WTC11 (cell line): Measurements from ENCODE around the gene SLC38A6. TPM values are rescaled to one million over a fixed set of nuclear protein-coding genes. Genes with fewer than 3 reads are reported as not detected.

Source experiments
- ATAC-seq: fragments of 200-7000 bp; cut with Tn5 transposase; 2 replicates; pipeline ENCODE4 v1.10.0; 2021; ENCODE audit warnings: mild to moderate bottlenecking, moderate library complexity
- CTCF ChIA-PET: fragments of 300-600 bp; sonication (Branson Sonifier 250); formaldehyde crosslinking; loops from one replicate; lab custom pipeline; 2021; ENCODE audit warnings: antibody characterized with exemption; lab: Charles Lee
- POLR2A ChIA-PET: fragments of 350-600 bp; sonication (Branson Sonifier 250); formaldehyde crosslinking; loops from one replicate; lab custom pipeline; 2021; ENCODE audit warnings: antibody characterized with exemption; lab: Charles Lee
- DNase-seq: peaks from one replicate; pipeline ENCODE4 v3.0.0; 2021; ENCODE audit warnings: low spot score
- H3K27ac Mint-ChIP-seq: 2 replicates; pipeline ENCODE4 v1.8.0; 2021; ENCODE audit warnings: mixed read lengths
- H3K27me3 Mint-ChIP-seq: 2 replicates; pipeline ENCODE4 v1.8.0; 2021; ENCODE audit warnings: low read depth, mild to moderate bottlenecking, moderate library complexity, mixed read lengths
- H3K36me3 Mint-ChIP-seq: 2 replicates; pipeline ENCODE4 v1.8.0; 2021; ENCODE audit warnings: mixed read lengths
- H3K4me1 Mint-ChIP-seq: 2 replicates; pipeline ENCODE4 v1.8.0; 2022; ENCODE audit warnings: mixed read lengths
- H3K4me3 Mint-ChIP-seq: 2 replicates; pipeline ENCODE4 v1.8.0; 2021; ENCODE audit warnings: mild to moderate bottlenecking, moderate library complexity, mixed read lengths
- H3K9me3 Mint-ChIP-seq: 2 replicates; pipeline ENCODE4 v1.8.0; 2021; ENCODE audit warnings: mixed read lengths
- CREM ChIP-seq: sonication (generic); formaldehyde crosslinking; IDR thresholded peaks from 2 replicates; pipeline ENCODE4 v1.8.1; 2022; ENCODE audit warnings: mild to moderate bottlenecking, missing genetic modification reagents, moderate library complexity
- ELF4 ChIP-seq: sonication (generic); formaldehyde crosslinking; IDR thresholded peaks from 2 replicates; pipeline ENCODE4 v1.8.1; 2022; ENCODE audit warnings: low read depth, mild to moderate bottlenecking, moderate library complexity, missing genetic modification reagents
- FOXP1 ChIP-seq: sonication (generic); formaldehyde crosslinking; IDR thresholded peaks from 2 replicates; pipeline ENCODE4 v1.8.0; 2022; ENCODE audit warnings: missing genetic modification reagents, mild to moderate bottlenecking, moderate library complexity, borderline replicate concordance
- MXD4 ChIP-seq: fragments of 250-450 bp; sonication (Bioruptor Pico); IDR thresholded peaks from 2 replicates; pipeline ENCODE4 v1.8.0; 2021; ENCODE audit warnings: mild to moderate bottlenecking, moderate library complexity, borderline replicate concordance
- OVOL2 ChIP-seq: fragments of 250-450 bp; sonication (Bioruptor Pico); IDR thresholded peaks from 2 replicates; pipeline ENCODE4 v1.9.0; 2021; ENCODE audit warnings: mild to moderate bottlenecking, borderline replicate concordance
- ZNF219 ChIP-seq: sonication (generic); formaldehyde crosslinking; IDR thresholded peaks from 2 replicates; pipeline ENCODE4 v1.8.0; 2023; ENCODE audit warnings: missing genetic modification reagents, mild to moderate bottlenecking, borderline replicate concordance
- ZNF232 ChIP-seq: sonication (generic); formaldehyde crosslinking; IDR thresholded peaks from 2 replicates; pipeline ENCODE4 v1.8.0; 2022; ENCODE audit warnings: mild to moderate bottlenecking, missing genetic modification reagents
- ZNF423 ChIP-seq: fragments of 250-450 bp; sonication (Bioruptor Pico); IDR thresholded peaks from 2 replicates; pipeline ENCODE4 v2.1.2; 2022; ENCODE audit warnings: mild to moderate bottlenecking, moderate library complexity
- total RNA-seq: library from RNA; stranded (reverse); gene quantifications from 3 replicates; pipeline ENCODE4 v1.2.3, GENCODE V29; 2021
- TF ChIP-seq, protein P1 (sequence below): fragments of 250-450 bp; sonication (Bioruptor Pico); IDR thresholded peaks from 2 replicates; pipeline ENCODE4 v1.9.0; 2021; ENCODE audit warnings: mild to moderate bottlenecking, borderline replicate concordance
- TF ChIP-seq, protein P2 (sequence below): sonication (generic); formaldehyde crosslinking; IDR thresholded peaks from 2 replicates; pipeline ENCODE4 v1.8.1; 2023; ENCODE audit warnings: mild to moderate bottlenecking, missing genetic modification reagents
- TF ChIP-seq, protein P3 (sequence below): sonication (generic); formaldehyde crosslinking; IDR thresholded peaks from 2 replicates; pipeline ENCODE4 v1.8.1; 2023; ENCODE audit warnings: mild to moderate bottlenecking, missing genetic modification reagents
- TF ChIP-seq, protein P4 (sequence below): sonication (generic); formaldehyde crosslinking; IDR thresholded peaks from 2 replicates; pipeline ENCODE4 v1.8.1; 2022; ENCODE audit warnings: low read depth, mild to moderate bottlenecking, moderate library complexity, missing genetic modification reagents, borderline replicate concordance
- TF ChIP-seq, protein P5 (sequence below): sonication (generic); formaldehyde crosslinking; conservative IDR thresholded peaks from 2 replicates; pipeline ENCODE4 v1.8.1; 2022; ENCODE audit warnings: mild to moderate bottlenecking, missing genetic modification reagents
- TF ChIP-seq, protein P6 (sequence below): fragments of 250-450 bp; sonication (Bioruptor Pico); IDR thresholded peaks from 2 replicates; pipeline ENCODE4 v2.1.2; 2022; ENCODE audit warnings: mild to moderate bottlenecking, moderate library complexity

SLC38A6 gene
- total RNA-seq, 1 experiment from 2014 or later, result 8.7 TPM

DNA sequence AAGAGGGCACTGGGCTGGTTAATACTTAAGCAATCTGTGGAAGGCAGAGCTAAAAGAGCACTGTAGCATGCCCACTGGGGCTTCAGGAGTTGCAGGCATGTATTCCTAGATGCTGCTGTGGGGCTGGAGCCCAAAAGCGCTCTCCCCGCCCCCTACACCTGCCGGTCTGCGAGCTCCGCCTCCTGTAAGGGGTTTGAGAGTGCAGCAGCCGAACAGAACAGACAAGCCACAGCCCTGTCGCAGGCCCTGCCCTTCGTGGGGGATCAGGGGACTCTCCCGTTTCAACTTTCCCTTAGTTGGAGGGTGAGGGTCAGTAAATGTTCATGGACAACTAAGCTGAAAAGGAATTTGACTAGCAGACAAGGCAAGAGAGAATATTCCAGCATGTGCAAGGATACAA, 17.6 kb downstream of the SLC38A6 start (continued):
- no peak for TF ChIP-seq ZNF219 (CRISPR knock-in tag)
- TF ChIP-seq OVOL2 (CRISPR knock-in tag), result no peak

DNA sequence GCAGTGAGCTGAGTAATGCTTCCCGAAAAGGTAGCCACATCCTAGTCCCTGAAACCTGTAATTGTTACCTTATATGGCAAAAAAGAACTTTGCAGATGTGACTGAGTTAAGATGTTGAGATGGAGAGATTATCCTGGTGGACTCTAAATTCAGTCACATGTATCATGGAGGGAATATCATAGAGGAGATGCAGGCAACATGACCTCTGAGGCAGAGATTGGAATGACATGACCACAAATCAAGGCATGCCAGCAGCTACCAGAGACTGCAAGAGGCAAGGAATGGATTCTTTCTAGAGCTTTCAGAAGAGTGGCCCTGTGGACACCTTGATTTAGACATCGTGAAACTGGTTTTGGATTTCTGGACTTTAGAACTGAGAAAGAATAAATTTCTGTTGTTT, 18.5 kb downstream of the SLC38A6 start:
- Mint-ChIP-seq H3K36me3 (peaks cover 16% of the 10 kb centered on the region), H3K4me1 (no peaks in the 10 kb centered on the region), H3K27me3 (no peaks in the 10 kb centered on the region), H3K9me3 (peaks cover 13% of the 10 kb centered on the region), H3K4me3 (no peak overlapping the region), H3K27ac (no peak overlapping the region)
- TF ChIP-seq MXD4, result no peak
- no peak for TF ChIP-seq ZNF423 (CRISPR knock-in tag)
- TF ChIP-seq, protein P1, sequence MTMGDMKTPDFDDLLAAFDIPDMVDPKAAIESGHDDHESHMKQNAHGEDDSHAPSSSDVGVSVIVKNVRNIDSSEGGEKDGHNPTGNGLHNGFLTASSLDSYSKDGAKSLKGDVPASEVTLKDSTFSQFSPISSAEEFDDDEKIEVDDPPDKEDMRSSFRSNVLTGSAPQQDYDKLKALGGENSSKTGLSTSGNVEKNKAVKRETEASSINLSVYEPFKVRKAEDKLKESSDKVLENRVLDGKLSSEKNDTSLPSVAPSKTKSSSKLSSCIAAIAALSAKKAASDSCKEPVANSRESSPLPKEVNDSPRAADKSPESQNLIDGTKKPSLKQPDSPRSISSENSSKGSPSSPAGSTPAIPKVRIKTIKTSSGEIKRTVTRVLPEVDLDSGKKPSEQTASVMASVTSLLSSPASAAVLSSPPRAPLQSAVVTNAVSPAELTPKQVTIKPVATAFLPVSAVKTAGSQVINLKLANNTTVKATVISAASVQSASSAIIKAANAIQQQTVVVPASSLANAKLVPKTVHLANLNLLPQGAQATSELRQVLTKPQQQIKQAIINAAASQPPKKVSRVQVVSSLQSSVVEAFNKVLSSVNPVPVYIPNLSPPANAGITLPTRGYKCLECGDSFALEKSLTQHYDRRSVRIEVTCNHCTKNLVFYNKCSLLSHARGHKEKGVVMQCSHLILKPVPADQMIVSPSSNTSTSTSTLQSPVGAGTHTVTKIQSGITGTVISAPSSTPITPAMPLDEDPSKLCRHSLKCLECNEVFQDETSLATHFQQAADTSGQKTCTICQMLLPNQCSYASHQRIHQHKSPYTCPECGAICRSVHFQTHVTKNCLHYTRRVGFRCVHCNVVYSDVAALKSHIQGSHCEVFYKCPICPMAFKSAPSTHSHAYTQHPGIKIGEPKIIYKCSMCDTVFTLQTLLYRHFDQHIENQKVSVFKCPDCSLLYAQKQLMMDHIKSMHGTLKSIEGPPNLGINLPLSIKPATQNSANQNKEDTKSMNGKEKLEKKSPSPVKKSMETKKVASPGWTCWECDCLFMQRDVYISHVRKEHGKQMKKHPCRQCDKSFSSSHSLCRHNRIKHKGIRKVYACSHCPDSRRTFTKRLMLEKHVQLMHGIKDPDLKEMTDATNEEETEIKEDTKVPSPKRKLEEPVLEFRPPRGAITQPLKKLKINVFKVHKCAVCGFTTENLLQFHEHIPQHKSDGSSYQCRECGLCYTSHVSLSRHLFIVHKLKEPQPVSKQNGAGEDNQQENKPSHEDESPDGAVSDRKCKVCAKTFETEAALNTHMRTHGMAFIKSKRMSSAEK (CRISPR knock-in tag), result no peak
- TF ChIP-seq, protein P2, sequence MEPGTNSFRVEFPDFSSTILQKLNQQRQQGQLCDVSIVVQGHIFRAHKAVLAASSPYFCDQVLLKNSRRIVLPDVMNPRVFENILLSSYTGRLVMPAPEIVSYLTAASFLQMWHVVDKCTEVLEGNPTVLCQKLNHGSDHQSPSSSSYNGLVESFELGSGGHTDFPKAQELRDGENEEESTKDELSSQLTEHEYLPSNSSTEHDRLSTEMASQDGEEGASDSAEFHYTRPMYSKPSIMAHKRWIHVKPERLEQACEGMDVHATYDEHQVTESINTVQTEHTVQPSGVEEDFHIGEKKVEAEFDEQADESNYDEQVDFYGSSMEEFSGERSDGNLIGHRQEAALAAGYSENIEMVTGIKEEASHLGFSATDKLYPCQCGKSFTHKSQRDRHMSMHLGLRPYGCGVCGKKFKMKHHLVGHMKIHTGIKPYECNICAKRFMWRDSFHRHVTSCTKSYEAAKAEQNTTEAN (CRISPR knock-in tag), result no peak
- TF ChIP-seq, protein P3, sequence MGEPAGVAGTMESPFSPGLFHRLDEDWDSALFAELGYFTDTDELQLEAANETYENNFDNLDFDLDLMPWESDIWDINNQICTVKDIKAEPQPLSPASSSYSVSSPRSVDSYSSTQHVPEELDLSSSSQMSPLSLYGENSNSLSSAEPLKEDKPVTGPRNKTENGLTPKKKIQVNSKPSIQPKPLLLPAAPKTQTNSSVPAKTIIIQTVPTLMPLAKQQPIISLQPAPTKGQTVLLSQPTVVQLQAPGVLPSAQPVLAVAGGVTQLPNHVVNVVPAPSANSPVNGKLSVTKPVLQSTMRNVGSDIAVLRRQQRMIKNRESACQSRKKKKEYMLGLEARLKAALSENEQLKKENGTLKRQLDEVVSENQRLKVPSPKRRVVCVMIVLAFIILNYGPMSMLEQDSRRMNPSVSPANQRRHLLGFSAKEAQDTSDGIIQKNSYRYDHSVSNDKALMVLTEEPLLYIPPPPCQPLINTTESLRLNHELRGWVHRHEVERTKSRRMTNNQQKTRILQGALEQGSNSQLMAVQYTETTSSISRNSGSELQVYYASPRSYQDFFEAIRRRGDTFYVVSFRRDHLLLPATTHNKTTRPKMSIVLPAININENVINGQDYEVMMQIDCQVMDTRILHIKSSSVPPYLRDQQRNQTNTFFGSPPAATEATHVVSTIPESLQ (CRISPR knock-in tag), result no peak
- no peak for TF ChIP-seq ELF4
- TF ChIP-seq, protein P4, sequence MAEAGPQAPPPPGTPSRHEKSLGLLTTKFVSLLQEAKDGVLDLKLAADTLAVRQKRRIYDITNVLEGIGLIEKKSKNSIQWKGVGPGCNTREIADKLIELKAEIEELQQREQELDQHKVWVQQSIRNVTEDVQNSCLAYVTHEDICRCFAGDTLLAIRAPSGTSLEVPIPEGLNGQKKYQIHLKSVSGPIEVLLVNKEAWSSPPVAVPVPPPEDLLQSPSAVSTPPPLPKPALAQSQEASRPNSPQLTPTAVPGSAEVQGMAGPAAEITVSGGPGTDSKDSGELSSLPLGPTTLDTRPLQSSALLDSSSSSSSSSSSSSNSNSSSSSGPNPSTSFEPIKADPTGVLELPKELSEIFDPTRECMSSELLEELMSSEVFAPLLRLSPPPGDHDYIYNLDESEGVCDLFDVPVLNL (CRISPR knock-in tag), result no peak
- TF ChIP-seq, protein P5, sequence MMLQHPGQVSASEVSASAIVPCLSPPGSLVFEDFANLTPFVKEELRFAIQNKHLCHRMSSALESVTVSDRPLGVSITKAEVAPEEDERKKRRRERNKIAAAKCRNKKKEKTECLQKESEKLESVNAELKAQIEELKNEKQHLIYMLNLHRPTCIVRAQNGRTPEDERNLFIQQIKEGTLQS (CRISPR knock-in tag), result no peak
- TF ChIP-seq CREM (CRISPR knock-in tag), result no peak
- TF ChIP-seq, protein P6, sequence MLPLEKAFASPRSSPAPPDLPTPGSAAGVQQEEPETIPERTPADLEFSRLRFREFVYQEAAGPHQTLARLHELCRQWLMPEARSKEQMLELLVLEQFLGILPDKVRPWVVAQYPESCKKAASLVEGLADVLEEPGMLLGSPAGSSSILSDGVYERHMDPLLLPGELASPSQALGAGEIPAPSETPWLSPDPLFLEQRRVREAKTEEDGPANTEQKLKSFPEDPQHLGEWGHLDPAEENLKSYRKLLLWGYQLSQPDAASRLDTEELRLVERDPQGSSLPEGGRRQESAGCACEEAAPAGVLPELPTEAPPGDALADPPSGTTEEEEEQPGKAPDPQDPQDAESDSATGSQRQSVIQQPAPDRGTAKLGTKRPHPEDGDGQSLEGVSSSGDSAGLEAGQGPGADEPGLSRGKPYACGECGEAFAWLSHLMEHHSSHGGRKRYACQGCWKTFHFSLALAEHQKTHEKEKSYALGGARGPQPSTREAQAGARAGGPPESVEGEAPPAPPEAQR (CRISPR knock-in tag), result no peak
- no peak for TF ChIP-seq ZNF232 (CRISPR knock-in tag)
- no peak for TF ChIP-seq FOXP1 (CRISPR knock-in tag)
- POLR2A ChIA-PET, result no interaction called here
- ATAC-seq (no peak), DNase-seq (no peak)
- CTCF ChIA-PET, result no interaction called here
